ENCODE results near the gene USP47.

- TF ChIP-seq CTCF (IDR thresholded peaks at IDR 0.05) (no peak), POLR2A (IDR thresholded peaks at IDR 0.05) (no peak)
Measured at GRCh38 chr11:11910541-11910940, 68.8 kb downstream of the USP47 start.
